ENCODE data around the gene TRABD.

The TRABD gene

DNA sequence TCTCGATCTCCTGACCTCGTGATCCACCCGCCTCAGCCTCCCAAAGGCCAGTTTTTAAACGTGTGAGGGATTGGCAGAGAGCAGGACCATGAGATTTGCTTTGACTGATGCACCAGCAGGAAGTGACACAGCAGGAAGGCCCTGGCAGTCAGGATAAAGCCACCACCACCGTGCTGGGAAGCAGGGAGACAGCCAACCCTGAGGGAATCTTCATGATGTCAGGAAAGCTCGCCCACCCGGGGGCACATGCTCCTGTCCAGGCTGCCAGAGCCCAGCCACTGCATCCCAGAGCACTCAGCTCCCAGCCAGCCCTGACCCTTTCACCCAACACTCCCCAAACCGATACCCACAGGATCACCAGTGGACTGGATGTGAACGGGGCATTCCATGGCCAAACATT, 53.0 kb downstream of the TRABD start:
- no peak for DNase-seq (ENCODE audit: low spot score)

GRCh38 chr22:50242406-50242949, 56.8 kb downstream of the TRABD start:
- no peak for DNase-seq (ENCODE audit: low spot score)

DNA sequence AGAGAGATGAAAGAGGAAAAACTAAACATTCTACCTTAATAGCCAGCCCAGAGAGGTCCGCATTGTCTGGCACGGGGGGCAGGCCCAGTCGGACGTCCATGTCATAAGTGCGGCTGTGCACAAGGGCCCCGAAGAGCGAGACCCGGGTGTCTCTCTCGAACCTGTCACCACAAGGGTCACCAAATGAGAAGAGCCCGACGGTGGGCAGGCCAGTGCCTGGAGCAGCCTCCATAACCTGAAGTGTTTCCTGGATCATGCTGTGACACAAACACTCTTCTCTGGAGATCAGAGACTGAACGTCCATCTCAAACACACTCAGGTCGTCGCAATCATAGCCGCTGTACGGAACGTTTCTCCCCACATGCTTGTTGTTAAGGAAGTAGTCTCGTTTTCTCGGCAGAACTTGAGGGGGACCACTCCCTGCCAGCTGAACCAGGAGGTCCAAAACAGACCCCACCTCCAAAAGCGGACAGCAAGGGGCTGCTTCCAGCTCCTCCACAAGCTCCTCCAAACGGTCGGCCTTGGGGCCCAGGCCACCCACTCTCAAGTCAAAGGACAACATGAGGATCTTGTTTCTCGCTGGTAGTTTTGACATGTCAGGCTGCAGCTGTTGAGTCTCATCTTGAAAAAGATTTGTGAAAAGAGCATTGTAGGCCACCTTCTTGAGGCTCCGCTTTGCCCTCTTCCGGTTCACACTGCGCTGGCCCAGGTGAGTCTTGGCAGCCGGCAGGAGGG, 58.1 kb downstream of the TRABD start:
- DNase-seq (ENCODE audit: low spot score): no peak

DNA sequence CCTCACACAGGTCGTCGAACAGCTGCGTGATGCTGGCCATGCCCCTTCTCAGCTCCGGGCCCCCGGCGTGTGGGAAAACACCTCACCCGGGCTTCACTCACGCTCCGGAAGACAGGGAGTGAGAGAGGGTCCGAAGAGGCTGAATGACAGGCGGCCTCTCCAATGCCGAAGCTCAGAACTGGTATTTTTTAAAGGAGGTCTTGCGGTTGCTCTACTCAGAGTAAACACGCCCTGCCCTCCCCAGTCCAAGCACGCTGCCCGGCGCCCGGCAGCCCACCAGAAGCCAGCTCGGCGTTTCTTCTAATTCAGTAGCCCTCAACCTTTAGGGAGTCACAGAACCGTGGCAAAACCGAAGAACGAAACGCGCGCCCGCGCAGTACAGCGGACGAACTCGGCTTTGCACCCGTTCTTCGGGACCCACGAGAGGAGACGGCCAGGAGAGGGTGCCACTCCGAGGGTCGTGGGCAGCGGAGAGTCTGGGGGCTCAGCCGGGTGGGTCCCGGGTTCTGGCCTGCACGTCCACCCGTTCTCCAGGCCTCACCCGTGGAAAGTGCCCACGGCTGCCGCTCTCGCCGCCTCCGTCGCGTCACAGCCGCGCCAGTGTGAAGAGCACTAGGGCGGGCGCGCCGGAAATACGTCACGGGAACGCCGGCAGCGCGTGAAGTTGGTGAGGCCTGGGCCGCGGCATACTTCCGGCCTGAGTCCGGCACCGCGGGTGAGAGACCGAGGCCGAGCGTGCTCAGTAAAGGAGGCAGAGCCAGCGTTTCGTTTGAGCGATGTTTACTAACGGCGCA, 58.9 kb downstream of the TRABD start, which contains the start of gene TUBGCP6:
Gene TUBGCP6 (minus strand): TSS at position 604 of the 794 bp plus-strand sequence. CDS start 564 bp downstream, at position 40.
- DNase-seq (ENCODE audit: low spot score): peak; percentile 96

GRCh38 chr22:50245214-50246072, 59.7 kb downstream of the TRABD start:
- no peak for DNase-seq (ENCODE audit: low spot score)

DNA sequence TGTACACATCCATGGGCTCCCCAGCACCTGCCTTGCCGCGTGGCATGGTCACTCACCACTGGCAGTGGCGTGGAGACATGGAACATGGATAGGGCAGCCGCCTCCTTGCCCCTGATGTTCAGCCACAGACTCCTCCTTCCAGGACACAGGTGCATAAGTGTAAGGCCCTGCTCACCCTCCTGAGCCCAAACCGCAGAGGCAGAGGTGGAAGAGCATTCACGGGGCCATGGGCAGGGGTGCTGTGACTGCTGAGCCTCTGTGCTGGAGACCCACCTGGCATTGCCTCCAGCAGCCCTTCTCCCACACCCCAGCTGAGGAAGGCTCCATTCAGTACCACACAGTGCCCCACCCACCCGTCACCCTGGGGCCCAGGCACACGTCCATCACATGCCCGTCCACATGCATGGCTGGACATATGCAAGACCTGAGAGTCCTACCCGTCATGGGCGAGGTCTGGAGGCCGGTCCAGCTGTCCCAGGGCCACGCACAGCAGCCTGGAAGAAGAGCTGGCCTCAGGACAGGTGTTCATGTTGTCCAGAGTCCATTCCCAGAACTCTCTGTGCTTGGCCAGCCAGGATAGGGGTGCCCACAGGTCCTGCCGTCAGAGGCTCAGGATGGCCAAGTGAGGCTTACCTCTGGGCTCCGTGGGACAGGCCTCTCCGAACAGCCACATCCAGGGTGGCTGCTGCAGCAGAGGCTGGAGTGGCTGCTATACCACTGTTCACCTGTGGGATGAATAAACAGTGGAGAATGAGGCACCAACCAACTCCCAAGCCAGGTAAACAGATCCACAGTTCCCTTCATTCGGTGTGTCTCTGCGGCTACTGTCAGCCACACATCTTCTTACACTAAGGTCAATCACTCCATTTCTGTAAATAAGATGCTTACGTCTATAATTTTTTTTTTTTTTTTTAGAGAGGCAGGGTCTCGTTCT, 60.8 kb downstream of the TRABD start:
- DNase-seq (ENCODE audit: low spot score): no peak

GRCh38 chr22:50247748-50248147, 62.0 kb downstream of the TRABD start:
- no peak for DNase-seq (ENCODE audit: low spot score)

- DNase-seq (ENCODE audit: low spot score): no peak
Observed at GRCh38 chr22:50248196-50249081, 62.7 kb downstream of the TRABD start.
